ENCODE results near the gene TMX3.
A peak's percentile ranks its signal among the peaks of the same experiment; 100 is the strongest.

Gene TMX3

DNA sequence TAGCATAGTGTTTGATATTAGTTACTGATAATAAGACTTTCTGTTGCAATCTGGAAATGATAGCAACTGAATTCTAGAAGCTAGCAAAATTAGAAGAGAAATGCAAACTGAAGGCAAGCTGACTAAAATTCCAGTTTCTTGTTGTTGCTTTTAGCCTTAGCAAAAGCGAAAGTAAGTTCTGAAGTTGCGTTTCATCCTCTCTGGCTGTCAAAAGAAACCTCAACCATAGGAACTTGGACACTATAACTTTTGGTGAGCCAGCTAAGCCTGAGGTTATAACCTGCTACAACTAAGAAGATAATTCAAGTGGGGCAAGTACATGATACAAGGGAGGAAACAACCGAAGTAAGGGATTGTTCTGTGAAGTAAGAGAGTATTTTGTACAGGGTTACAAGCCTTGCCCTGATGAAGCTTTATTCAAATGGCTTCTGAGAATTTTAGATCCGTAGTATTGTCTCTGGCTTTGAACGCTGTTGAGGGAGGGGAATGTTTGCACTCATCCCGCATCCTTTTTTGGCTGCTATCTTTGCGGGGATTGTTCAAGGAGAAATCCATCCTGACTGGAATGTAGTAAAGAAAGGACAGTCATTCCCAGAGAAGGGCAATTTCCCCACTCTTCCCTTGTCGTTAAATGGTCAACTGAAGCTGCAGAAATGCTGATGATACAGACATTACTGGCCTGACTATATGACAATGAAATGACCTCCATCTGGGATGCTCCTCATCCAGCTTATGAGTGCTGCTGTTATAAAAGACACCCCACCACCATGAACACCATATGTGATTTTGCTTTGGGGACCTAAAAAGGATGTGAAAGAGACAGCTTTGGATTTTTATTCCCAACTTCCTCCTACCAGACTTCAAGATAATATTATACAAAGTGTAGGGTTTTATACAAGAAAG is 7.0 kb upstream of the TMX3 start:
- no peaks in the 10 kb centered on the region for H3K9me3 ChIP-seq (ENCODE audit: severe bottlenecking)
- no peaks in the 10 kb centered on the region for H3K4me1 ChIP-seq (ENCODE audit: insufficient read depth, poor library complexity, severe bottlenecking)
- TF ChIP-seq, protein P1, sequence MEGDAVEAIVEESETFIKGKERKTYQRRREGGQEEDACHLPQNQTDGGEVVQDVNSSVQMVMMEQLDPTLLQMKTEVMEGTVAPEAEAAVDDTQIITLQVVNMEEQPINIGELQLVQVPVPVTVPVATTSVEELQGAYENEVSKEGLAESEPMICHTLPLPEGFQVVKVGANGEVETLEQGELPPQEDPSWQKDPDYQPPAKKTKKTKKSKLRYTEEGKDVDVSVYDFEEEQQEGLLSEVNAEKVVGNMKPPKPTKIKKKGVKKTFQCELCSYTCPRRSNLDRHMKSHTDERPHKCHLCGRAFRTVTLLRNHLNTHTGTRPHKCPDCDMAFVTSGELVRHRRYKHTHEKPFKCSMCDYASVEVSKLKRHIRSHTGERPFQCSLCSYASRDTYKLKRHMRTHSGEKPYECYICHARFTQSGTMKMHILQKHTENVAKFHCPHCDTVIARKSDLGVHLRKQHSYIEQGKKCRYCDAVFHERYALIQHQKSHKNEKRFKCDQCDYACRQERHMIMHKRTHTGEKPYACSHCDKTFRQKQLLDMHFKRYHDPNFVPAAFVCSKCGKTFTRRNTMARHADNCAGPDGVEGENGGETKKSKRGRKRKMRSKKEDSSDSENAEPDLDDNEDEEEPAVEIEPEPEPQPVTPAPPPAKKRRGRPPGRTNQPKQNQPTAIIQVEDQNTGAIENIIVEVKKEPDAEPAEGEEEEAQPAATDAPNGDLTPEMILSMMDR (IDR thresholded peaks at IDR 0.05; ENCODE audit: poor library complexity, severe bottlenecking) = no peak
- no peaks in the 10 kb centered on the region for H3K36me3 ChIP-seq (ENCODE audit: low read depth)
- DNase-seq (ENCODE audit: low spot score) = no peak
- peak overlapping the region; percentile 10 for H3K4me3 ChIP-seq (ENCODE audit: severe bottlenecking)
- no peaks in the 10 kb centered on the region for H3K27me3 ChIP-seq (ENCODE audit: insufficient read depth, poor library complexity, severe bottlenecking)
- no peak overlapping the region for H3K27ac ChIP-seq (ENCODE audit: poor library complexity, severe bottlenecking)
- peak; percentile 42; the same call in 2 of the 3 replicates for ATAC-seq (ENCODE audit: low read depth)

- ATAC-seq (ENCODE audit: low read depth) = no peak
- peaks cover 11% of the 10 kb centered on the region for H3K4me1 ChIP-seq (ENCODE audit: insufficient read depth, poor library complexity, severe bottlenecking)
- DNase-seq (ENCODE audit: low spot score) = no peak
- peaks cover 43% of the 10 kb centered on the region for H3K36me3 ChIP-seq (ENCODE audit: low read depth)
- TF ChIP-seq, protein P1 (IDR thresholded peaks at IDR 0.05; ENCODE audit: poor library complexity, severe bottlenecking) = no peak
- peak overlapping the region; percentile 50 for H3K27ac ChIP-seq (ENCODE audit: poor library complexity, severe bottlenecking)
- peak overlapping the region; percentile 94 for H3K4me3 ChIP-seq (ENCODE audit: severe bottlenecking)
- no peaks in the 10 kb centered on the region for H3K27me3 ChIP-seq (ENCODE audit: insufficient read depth, poor library complexity, severe bottlenecking)
- no peaks in the 10 kb centered on the region for H3K9me3 ChIP-seq (ENCODE audit: severe bottlenecking)
Measured at GRCh38 chr18:68714366-68714711, 569 bp downstream of the TMX3 start.

GRCh38 chr18:68713796-68714195 is 1.1 kb downstream of the TMX3 start:
- Histone ChIP-seq H3K9me3 (ENCODE audit: severe bottlenecking) (no peaks in the 10 kb centered on the region), H3K27me3 (ENCODE audit: insufficient read depth, poor library complexity, severe bottlenecking) (no peaks in the 10 kb centered on the region), H3K36me3 (ENCODE audit: low read depth) (peaks cover 48% of the 10 kb centered on the region), H3K27ac (ENCODE audit: poor library complexity, severe bottlenecking) (peak overlapping the region; percentile 50), H3K4me3 (ENCODE audit: severe bottlenecking) (peak overlapping the region; percentile 94), H3K4me1 (ENCODE audit: insufficient read depth, poor library complexity, severe bottlenecking) (peaks cover 11% of the 10 kb centered on the region)
- DNase-seq (ENCODE audit: low spot score) (no peak), ATAC-seq (ENCODE audit: low read depth) (no peak)
- TF ChIP-seq, protein P1 (IDR thresholded peaks at IDR 0.05; ENCODE audit: poor library complexity, severe bottlenecking) = no peak

DNA sequence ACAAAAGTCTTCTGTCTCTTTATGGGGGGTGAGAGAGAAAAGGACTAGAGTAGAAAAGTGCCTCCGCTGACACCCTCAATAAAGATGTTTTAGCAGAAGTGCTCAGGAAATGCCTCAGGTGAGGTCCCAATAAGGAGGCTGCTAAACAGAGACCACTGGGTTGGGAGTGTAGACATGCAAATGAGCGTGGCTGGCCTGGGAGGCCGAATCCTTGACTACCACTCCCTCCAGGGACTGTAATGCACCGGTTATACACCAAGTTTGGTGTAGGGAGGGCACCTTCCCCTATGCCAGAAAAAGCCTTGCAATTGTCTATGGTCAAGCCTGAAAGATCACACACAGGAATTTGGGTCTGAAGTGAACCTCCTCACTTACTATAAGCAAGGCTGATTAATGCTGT is 1.8 kb downstream of the TMX3 start:
- H3K4me1 ChIP-seq (ENCODE audit: insufficient read depth, poor library complexity, severe bottlenecking) = peaks cover 11% of the 10 kb centered on the region
- no peak overlapping the region for H3K4me3 ChIP-seq (ENCODE audit: severe bottlenecking)
- H3K9me3 ChIP-seq (ENCODE audit: severe bottlenecking) = no peaks in the 10 kb centered on the region
- no peaks in the 10 kb centered on the region for H3K27me3 ChIP-seq (ENCODE audit: insufficient read depth, poor library complexity, severe bottlenecking)
- DNase-seq (ENCODE audit: low spot score) (no peak), ATAC-seq (ENCODE audit: low read depth) (no peak)
- TF ChIP-seq, protein P1 (IDR thresholded peaks at IDR 0.05; ENCODE audit: poor library complexity, severe bottlenecking) = no peak
- H3K36me3 ChIP-seq (ENCODE audit: low read depth) = peaks cover 55% of the 10 kb centered on the region
- H3K27ac ChIP-seq (ENCODE audit: poor library complexity, severe bottlenecking) = no peak overlapping the region

- Histone ChIP-seq H3K9me3 (ENCODE audit: severe bottlenecking) (no peaks in the 10 kb centered on the region), H3K27ac (ENCODE audit: poor library complexity, severe bottlenecking) (no peak overlapping the region), H3K4me3 (ENCODE audit: severe bottlenecking) (no peak overlapping the region), H3K27me3 (ENCODE audit: insufficient read depth, poor library complexity, severe bottlenecking) (no peaks in the 10 kb centered on the region), H3K36me3 (ENCODE audit: low read depth) (peaks cover 95% of the 10 kb centered on the region), H3K4me1 (ENCODE audit: insufficient read depth, poor library complexity, severe bottlenecking) (no peaks in the 10 kb centered on the region)
- TF ChIP-seq, protein P1 (IDR thresholded peaks at IDR 0.05; ENCODE audit: poor library complexity, severe bottlenecking) = no peak
- no peak for DNase-seq (ENCODE audit: low spot score)
- ATAC-seq (ENCODE audit: low read depth) = no peak
Measured at GRCh38 chr18:68707646-68708045, 7.3 kb downstream of the TMX3 start.
